Activated naive CD4-positive, alpha-beta T cell treated with Interleukin-2 at 50 U/mL for 16 hours (primary cell): Measurements from ENCODE around the gene EPB41L4A.

Source experiments
- DNase-seq: peaks from one replicate; pipeline ENCODE4 v3.0.0-alpha.2; 2020

Gene EPB41L4A

GRCh38 chr5:112146323-112147226, 272.5 kb downstream of the EPB41L4A start:
- peak; percentile 52 for DNase-seq

- DNase-seq, result no peak
Observed at GRCh38 chr5:112143690-112144089, 275.4 kb downstream of the EPB41L4A start.

GRCh38 chr5:112142769-112143270, 276.3 kb downstream of the EPB41L4A start:
- no peak for DNase-seq

GRCh38 chr5:112141582-112141981, 277.5 kb downstream of the EPB41L4A start:
- no peak for DNase-seq

GRCh38 chr5:112138526-112138925, 280.6 kb downstream of the EPB41L4A start:
- no peak for DNase-seq

GRCh38 chr5:112136773-112137172, 282.3 kb downstream of the EPB41L4A start:
- DNase-seq, result no peak

GRCh38 chr5:112127861-112128260, 291.2 kb downstream of the EPB41L4A start:
- DNase-seq, result no peak

- no peak for DNase-seq
Observed at GRCh38 chr5:112126982-112127381, 292.1 kb downstream of the EPB41L4A start.

- no peak for DNase-seq
Observed at GRCh38 chr5:112125903-112126302, 293.2 kb downstream of the EPB41L4A start.

GRCh38 chr5:112124788-112125187, 294.3 kb downstream of the EPB41L4A start:
- no peak for DNase-seq

- no peak for DNase-seq
Observed at GRCh38 chr5:112123086-112123485, 296.0 kb downstream of the EPB41L4A start.

- DNase-seq, result no peak
Observed at GRCh38 chr5:112122353-112122752, 296.7 kb downstream of the EPB41L4A start.

- DNase-seq, result no peak
Observed at GRCh38 chr5:112121258-112121657, 297.8 kb downstream of the EPB41L4A start.

- DNase-seq, result no peak
Observed at GRCh38 chr5:112119969-112120368, 299.1 kb downstream of the EPB41L4A start.

- DNase-seq, result no peak
Observed at GRCh38 chr5:112119508-112119907, 299.6 kb downstream of the EPB41L4A start.

GRCh38 chr5:112117551-112117950, 301.5 kb downstream of the EPB41L4A start:
- DNase-seq, result no peak

GRCh38 chr5:112116371-112116770, 302.7 kb downstream of the EPB41L4A start:
- DNase-seq, result no peak

GRCh38 chr5:112113565-112113964, 305.5 kb downstream of the EPB41L4A start:
- DNase-seq, result no peak
